Ovary (tissue), 9 donors: ENCODE measurements around the gene IP6K3. TPM values are rescaled to one million over a fixed set of nuclear protein-coding genes. Genes with fewer than 3 reads are reported as not detected.

Experiments used
- DNase-seq, 5 donors: peaks; one replicate each; pipeline ENCODE4 v3.0.0-alpha.2; 2019 to 2020
- H3K27ac ChIP-seq, 2 donors: fragments of 200-600 bp; one replicate each; pipeline versions ENCODE4 v1.5.1 to v1.8.0; 2019 to 2022
- H3K27me3 ChIP-seq: fragments of 200-600 bp; one replicate; pipeline ENCODE4 v1.8.0; 2022
- H3K36me3 ChIP-seq: fragments of 200-600 bp; sonication (generic); one replicate; pipeline ENCODE4 v1.5.1; 2019
- H3K4me1 ChIP-seq: one replicate; pipeline ENCODE4 v1.8.1; 2013; ENCODE audit warnings: mild to moderate bottlenecking, moderate library complexity; ENCODE audit not compliant: insufficient read depth
- H3K4me3 ChIP-seq: fragments of 200-600 bp; sonication (generic); one replicate; pipeline ENCODE4 v1.5.1; 2017
- H3K9me3 ChIP-seq, 2 donors: fragments of 200-600 bp in 1 of 2; sonication (generic) in 1 of 2; one replicate each; pipeline versions ENCODE4 v1.5.1 to v1.8.1; 2013 to 2019; ENCODE audit warnings: mild to moderate bottlenecking in 1 of 2, moderate library complexity in 1 of 2
- EP300 ChIP-seq: sonication (generic); formaldehyde crosslinking; IDR thresholded peaks from one replicate; pipeline ENCODE4 v1.6.1; 2017; ENCODE audit warnings: antibody characterized with exemption
- POLR2A ChIP-seq: fragments of 450-650 bp; IDR thresholded peaks from one replicate; pipeline ENCODE4 v1.6.1; 2017; ENCODE audit warnings: antibody characterized with exemption, mild to moderate bottlenecking, moderate library complexity
- WGBS, 3 donors: extraction: QIAGEN DNeasy Blood & Tissue Kit in 1 of 3; methylation state at CpG; one replicate each; pipeline versions ENCODE4 v1.1.5 to v1.1.7; 2013 to 2017; 5-methylcytosine and 5-hydroxymethylcytosine counted together
- intact Hi-C, 4 donors: fragments of 100-400 bp; cut with DNase I; formaldehyde crosslinking; loops; one replicate each; pipeline versions ENCODE4 v1.11.0 to v1.15.1; 2022 to 2023
- polyA plus RNA-seq, 2 donors: library from polyadenylated mRNA; stranded (reverse); fragments of 200-250 nt in 1 of 2; fragments of 350-450 nt in 1 of 2; fragmentation: Illumina TruSeq in 1 of 2; extraction: RNeasy Lipid Tissue Mini Kit (QIAGEN cat#74804) in 1 of 2; gene quantifications; one replicate each; pipeline ENCODE4 v1.2.3, GENCODE V29; 2013 to 2014
- total RNA-seq, 7 donors: library from RNA; depleted of rRNA in 2 of 7; stranded (reverse); fragments of >200 nt in 2 of 7; fragmentation: NEBNext Ultra II Directional in 3 of 7; extraction: Animal tissue kit (Norgen Biotek cat#: 25700) in 3 of 7; gene quantifications; one replicate each; pipeline versions ENCODE4 v1.1.0 to v1.2.4, GENCODE V29; 2016 to 2023
- TF ChIP-seq, protein P1 (sequence below), 3 donors: fragments of 450-650 bp in 2 of 3; fragments of 200-600 bp in 1 of 3; IDR thresholded peaks; one replicate each; pipeline versions ENCODE4 v1.5.1 to v1.8.0; 2016 to 2022; ENCODE audit warnings: antibody characterized with exemption in 3 of 3, mild to moderate bottlenecking in 1 of 3
- donor health status: DM: no; HTN: no; CAD: no; lungs with moderate emphysema.
- donor health status: DM: no; HTN: no; CAD: no.
- donor health status: Bipolar disorder and iron deficiency.
- donor health status: DM: yes; HTN: yes; CAD: no.
- donor health status: DM: no; HTN: no; CAD: no.
- donor health status: DM: yes; HTN: yes; CAD: no.

IP6K3 gene
- total and polyA plus RNA-seq, 9 donors: 0.11 to 1.1 (median 0.30) TPM; not detected in 2

DNA sequence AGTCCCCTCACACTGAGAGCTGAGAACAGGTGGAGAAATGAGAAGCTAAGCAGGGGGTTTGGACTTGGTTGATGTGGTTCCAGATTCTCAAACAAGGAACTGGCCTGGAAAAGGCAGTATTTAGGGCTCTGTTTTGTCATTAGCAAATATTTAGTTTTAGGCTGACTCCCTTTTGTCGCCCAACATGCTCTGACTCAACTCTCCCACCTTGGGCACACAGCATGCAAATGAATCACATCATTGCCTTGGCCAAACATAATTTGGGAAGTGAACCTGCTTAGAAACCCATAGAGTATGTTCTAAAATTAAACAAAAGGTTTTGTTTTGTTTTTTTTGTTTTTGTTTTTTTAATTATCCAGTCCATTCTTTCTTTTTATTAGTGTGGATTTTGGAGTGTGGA, 25.7 kb downstream of the IP6K3 start:
- DNase-seq: no peak
- H3K9me3 ChIP-seq: no peaks in the 10 kb centered on the region
- H3K4me3 ChIP-seq: no peak overlapping the region
- WGBS, 3 donors: 85 to 93% (median 88%) methylated on average over 1 of the region's 1 CpG
- H3K27ac ChIP-seq: no peak overlapping the region
- intact Hi-C loops: no loop called here
- no peaks in the 10 kb centered on the region for H3K36me3 ChIP-seq
- H3K4me1 ChIP-seq: peaks cover 4% of the 10 kb centered on the region
- H3K27me3 ChIP-seq: no peaks in the 10 kb centered on the region
- TF ChIP-seq, protein P1, sequence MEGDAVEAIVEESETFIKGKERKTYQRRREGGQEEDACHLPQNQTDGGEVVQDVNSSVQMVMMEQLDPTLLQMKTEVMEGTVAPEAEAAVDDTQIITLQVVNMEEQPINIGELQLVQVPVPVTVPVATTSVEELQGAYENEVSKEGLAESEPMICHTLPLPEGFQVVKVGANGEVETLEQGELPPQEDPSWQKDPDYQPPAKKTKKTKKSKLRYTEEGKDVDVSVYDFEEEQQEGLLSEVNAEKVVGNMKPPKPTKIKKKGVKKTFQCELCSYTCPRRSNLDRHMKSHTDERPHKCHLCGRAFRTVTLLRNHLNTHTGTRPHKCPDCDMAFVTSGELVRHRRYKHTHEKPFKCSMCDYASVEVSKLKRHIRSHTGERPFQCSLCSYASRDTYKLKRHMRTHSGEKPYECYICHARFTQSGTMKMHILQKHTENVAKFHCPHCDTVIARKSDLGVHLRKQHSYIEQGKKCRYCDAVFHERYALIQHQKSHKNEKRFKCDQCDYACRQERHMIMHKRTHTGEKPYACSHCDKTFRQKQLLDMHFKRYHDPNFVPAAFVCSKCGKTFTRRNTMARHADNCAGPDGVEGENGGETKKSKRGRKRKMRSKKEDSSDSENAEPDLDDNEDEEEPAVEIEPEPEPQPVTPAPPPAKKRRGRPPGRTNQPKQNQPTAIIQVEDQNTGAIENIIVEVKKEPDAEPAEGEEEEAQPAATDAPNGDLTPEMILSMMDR (IDR thresholded peaks at IDR 0.05): no peak
- TF ChIP-seq EP300 (no peak), POLR2A (no peak)

DNA sequence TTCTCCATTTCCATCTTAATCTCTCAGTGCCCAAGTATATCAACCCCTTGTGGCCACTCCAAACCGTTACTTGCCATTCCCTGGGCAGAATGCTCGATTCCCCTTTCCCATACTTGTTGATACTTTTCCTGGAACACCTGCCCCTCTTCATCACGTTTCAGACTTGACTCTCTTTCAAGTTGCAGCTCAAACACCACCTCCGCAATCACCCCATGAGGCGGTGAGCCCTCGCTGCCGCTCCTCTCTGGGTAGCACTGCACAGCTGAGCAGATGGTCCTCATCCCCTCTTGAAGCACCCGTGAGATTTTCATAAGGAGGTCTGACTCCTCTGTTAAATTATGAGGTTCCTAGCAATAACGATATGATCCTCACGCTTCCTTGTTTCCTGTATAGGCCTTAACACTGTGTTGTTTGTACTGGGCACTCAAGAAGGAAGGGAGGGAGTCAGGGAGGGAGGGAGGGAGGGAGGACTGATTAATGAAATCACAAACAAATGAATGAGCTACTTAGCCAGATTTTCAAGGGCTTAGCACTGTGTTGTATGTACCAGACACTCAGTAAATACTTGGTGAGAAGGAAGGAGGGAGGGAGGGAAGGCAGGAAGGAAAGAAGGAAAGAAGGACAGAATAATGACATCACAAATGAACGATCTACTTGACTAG, 27.2 kb downstream of the IP6K3 start:
- 61 to 70% (median 64%) methylated on average over 11 of the region's 11 CpGs for WGBS, 3 donors
- no peaks in the 10 kb centered on the region for H3K27me3 ChIP-seq
- no peak for DNase-seq
- H3K36me3 ChIP-seq: no peaks in the 10 kb centered on the region
- no peak overlapping the region for H3K27ac ChIP-seq
- intact Hi-C loops: loop anchor here in 2 of 4 donors (10.0 kb wide), 1 partner anchor 435 kb away; no protein-coding TSS in a partner anchor
- H3K9me3 ChIP-seq: no peaks in the 10 kb centered on the region
- H3K4me1 ChIP-seq: peaks cover 4% of the 10 kb centered on the region
- TF ChIP-seq EP300: no peak
- TF ChIP-seq POLR2A: no peak
- TF ChIP-seq, protein P1 (IDR thresholded peaks at IDR 0.05): no peak
- no peak overlapping the region for H3K4me3 ChIP-seq

DNA sequence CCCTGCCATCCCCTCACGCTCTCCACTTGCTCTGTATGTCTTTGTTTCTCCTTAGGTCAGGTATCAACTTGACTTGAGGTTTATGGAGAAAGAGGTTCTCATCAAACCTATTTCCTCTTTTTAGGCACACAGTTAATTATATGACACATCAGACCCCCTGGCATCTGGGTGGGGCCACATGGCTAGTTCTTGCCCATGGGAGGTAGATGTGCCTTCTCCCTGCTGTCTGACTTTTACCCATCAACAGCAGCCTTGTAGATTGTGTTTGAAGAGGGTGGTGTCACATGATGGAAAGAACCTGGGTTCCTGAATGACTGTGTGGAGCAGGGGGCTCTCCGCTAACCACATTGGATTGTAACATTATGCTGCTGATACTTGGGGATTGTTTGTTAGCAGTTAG, 28.0 kb downstream of the IP6K3 start:
- Histone ChIP-seq H3K27ac (no peak overlapping the region), H3K4me3 (no peak overlapping the region), H3K36me3 (no peaks in the 10 kb centered on the region), H3K27me3 (no peaks in the 10 kb centered on the region), H3K9me3 (no peaks in the 10 kb centered on the region), H3K4me1 (peaks cover 2% of the 10 kb centered on the region)
- 98 to 100% (median 100%) methylated on average over 2 of the region's 2 CpGs for WGBS, 3 donors
- intact Hi-C loops: loop anchor here in 2 of 4 donors (10.0 kb wide), 1 partner anchor 436 kb away; no protein-coding TSS in a partner anchor
- no peak for DNase-seq
- TF ChIP-seq, protein P1 (IDR thresholded peaks at IDR 0.05): no peak
- no peak for TF ChIP-seq POLR2A
- no peak for TF ChIP-seq EP300

DNA sequence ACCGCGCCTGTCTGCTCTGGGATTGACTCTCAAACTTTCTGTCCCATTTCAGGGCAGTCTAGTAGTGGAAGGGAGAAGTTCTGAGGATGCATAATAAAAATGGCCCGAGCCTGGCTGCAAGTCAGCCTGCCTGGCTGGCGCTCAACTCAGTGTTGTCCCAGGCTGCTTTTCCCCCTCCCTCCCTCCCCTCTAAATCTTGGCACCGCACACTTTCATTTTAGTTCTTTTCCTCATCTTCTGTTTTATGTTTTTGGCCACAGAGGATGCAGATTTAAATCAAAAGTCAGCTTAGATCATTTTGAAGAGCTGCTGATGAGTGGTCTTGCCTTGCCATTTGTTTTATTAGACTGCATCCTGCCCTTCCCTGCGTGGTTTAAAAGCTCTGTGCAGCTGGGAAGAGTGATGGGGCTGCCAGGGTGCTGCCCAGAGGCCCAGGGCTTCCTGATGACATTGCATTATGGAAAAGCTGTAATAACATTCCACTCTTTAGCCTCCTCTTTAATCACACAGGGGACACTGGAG, 28.7 kb downstream of the IP6K3 start:
- no peak overlapping the region for H3K27ac ChIP-seq

More for the DNA sequence above, 28.7 kb downstream of the IP6K3 start:
- peak in 3 of 5 donors; percentile 43 to 65 (median 50) for DNase-seq
- 11 to 20% (median 17%) methylated on average over 6 of the region's 6 CpGs for WGBS, 3 donors
- H3K36me3 ChIP-seq: no peaks in the 10 kb centered on the region
- H3K27me3 ChIP-seq: no peaks in the 10 kb centered on the region
- no peaks in the 10 kb centered on the region for H3K9me3 ChIP-seq
- TF ChIP-seq EP300 (no peak), POLR2A (no peak)
- TF ChIP-seq, protein P1 (IDR thresholded peaks at IDR 0.05): no peak
- no peaks in the 10 kb centered on the region for H3K4me1 ChIP-seq
- intact Hi-C loops: loop anchor here in 2 of 4 donors (10.0 kb wide), 1 partner anchor 437 kb away; no protein-coding TSS in a partner anchor
- no peak overlapping the region for H3K4me3 ChIP-seq
